HUES64 (cell line): ENCODE results near the gene PPP1R27.

ENCODE experiments used
- H3K27ac ChIP-seq: 2 replicates; pipeline ENCODE4 v1.7.0; 2013; ENCODE audit warnings: low read depth, low read length, inconsistent platforms
- H3K27me3 ChIP-seq: 2 replicates; pipeline ENCODE4 v1.6.1; 2013; ENCODE audit warnings: mild to moderate bottlenecking, low read length; ENCODE audit not compliant: insufficient read depth
- H3K36me3 ChIP-seq: 2 replicates; pipeline ENCODE4 v1.6.1; 2013; ENCODE audit warnings: mild to moderate bottlenecking, low read length; ENCODE audit not compliant: insufficient read depth
- H3K4me1 ChIP-seq: 2 replicates; pipeline ENCODE4 v1.6.1; 2013; ENCODE audit warnings: mild to moderate bottlenecking, low read length, moderate library complexity; ENCODE audit not compliant: insufficient read depth
- H3K4me3 ChIP-seq: 2 replicates; pipeline ENCODE4 v1.5.1; 2013; ENCODE audit warnings: mild to moderate bottlenecking, low read length, moderate library complexity
- H3K9ac ChIP-seq: 2 replicates; pipeline ENCODE4 v1.6.1; 2013; ENCODE audit warnings: mild to moderate bottlenecking, low read depth, low read length
- H3K9me3 ChIP-seq: 2 replicates; pipeline ENCODE4 v1.6.1; 2013; ENCODE audit warnings: low read depth, low read length; ENCODE audit not compliant: insufficient read depth
- WGBS: fragments of 150-250, 120-280 bp; methylation state at CpG from one replicate; pipeline ENCODE4 v1.1.7; 2013; ENCODE audit warnings: missing lambda C conversion rate; 5-methylcytosine and 5-hydroxymethylcytosine counted together

Gene PPP1R27

GRCh38 chr17:81867991-81868673 is 33.3 kb upstream of the PPP1R27 start:
- Histone ChIP-seq H3K27ac (peak overlapping the region; percentile 73), H3K4me3 (no peak overlapping the region), H3K9ac (peak overlapping the region; percentile 33; the same call in 1 of the 2 replicates), H3K36me3 (peaks cover 42% of the 10 kb centered on the region), H3K27me3 (no peaks in the 10 kb centered on the region), H3K4me1 (peaks cover 25% of the 10 kb centered on the region), H3K9me3 (no peaks in the 10 kb centered on the region)
- 80% methylated on average over 28 of the region's 28 CpGs for WGBS

DNA sequence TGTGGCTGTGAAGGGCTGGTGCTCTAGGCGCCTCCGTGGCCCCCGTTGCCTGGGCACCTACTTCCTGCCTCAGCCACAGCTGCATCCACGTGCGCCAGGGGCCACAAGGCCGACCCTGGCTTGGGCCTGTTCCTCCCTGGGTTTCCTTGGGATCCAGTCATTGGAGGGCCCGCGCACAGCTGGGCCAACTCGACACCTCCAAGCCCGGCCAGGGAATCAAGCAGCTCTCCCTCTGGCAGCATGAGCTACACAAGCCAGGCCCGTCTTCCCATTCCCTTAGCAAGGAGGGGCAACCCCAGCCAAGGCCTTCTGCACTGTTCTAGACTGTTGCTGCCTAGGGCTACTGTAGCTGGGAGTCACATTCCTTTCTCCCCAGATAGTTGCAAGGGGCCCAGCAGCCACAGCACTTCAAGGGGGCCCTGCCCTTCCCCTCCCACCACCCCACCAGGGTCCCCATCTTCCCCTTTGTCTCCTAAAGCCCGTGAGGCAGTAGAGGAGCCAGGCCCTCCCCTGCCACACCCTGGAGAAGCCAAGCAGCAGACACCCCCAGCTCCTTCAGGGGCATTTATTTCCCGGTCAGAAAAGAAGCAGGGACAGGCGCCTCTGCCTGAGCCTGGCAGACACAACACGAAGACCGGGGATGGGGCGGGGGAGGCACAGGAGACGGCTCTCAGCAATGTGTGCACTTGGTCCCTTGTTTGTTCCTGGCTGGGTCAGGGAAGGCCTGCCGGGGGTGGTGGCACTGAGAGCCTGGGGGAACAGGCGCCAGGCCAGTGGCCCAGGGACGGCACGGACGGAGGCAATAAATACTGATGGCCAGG is 32.5 kb upstream of the PPP1R27 start:
- Histone ChIP-seq H3K4me3 (no peak overlapping the region), H3K9ac (peak overlapping the region; percentile 39), H3K27ac (peak overlapping the region; percentile 52), H3K4me1 (peaks cover 25% of the 10 kb centered on the region), H3K9me3 (no peaks in the 10 kb centered on the region), H3K27me3 (no peaks in the 10 kb centered on the region), H3K36me3 (peaks cover 48% of the 10 kb centered on the region)
- WGBS = 73% methylated on average over 23 of the region's 23 CpGs

- H3K9ac ChIP-seq = peak overlapping the region; percentile 39
- peak overlapping the region; percentile 52 for H3K27ac ChIP-seq
Measured at GRCh38 chr17:81866440-81867169, 31.8 kb upstream of the PPP1R27 start.

DNA sequence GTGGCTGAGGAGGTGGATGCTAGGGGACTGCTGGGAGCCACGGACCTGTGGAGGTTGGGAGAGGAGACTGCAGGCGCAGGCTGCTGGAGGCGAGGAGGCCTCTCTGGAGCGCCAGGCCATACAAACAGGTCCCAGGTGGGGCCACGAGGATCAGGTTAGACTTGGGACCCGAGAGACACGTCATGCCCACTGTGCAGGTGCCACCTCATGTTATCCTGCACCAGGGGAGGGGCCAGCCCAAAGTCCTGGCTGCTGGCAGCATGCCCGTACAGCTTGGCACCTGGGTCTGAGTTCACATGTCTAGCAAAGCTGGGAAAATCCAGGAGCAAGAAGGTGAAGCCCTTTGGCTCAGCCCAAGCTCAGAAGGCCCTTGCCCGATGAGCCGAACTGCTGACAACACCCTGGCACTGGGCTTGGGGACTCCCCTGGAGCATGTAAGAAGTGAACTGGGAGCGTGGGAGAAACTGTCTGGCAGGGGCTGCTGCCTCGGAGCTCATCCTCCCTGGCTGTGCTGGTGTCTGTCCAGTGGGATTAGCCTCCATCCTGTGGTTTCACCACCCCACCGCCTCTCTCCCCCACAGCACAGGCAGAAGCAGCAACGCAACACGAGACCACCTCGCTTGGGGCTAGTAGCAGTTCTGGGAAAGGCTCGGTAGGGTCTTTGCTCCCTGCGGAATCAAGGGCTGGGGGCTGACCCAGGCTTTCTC is 31.0 kb upstream of the PPP1R27 start:
- Histone ChIP-seq H3K36me3 (peaks cover 48% of the 10 kb centered on the region), H3K27me3 (no peaks in the 10 kb centered on the region), H3K9me3 (no peaks in the 10 kb centered on the region), H3K9ac (no peak overlapping the region), H3K4me3 (no peak overlapping the region), H3K27ac (no peak overlapping the region), H3K4me1 (peaks cover 25% of the 10 kb centered on the region)
- WGBS = 91% methylated on average over 18 of the region's 18 CpGs

More at GRCh38 chr17:81866440-81867169, 31.8 kb upstream of the PPP1R27 start:
- 94% methylated on average over 16 of the region's 18 CpGs for WGBS
- H3K4me3 ChIP-seq = no peak overlapping the region
- no peaks in the 10 kb centered on the region for H3K27me3 ChIP-seq
- H3K9me3 ChIP-seq = no peaks in the 10 kb centered on the region
- peaks cover 25% of the 10 kb centered on the region for H3K4me1 ChIP-seq
- peaks cover 48% of the 10 kb centered on the region for H3K36me3 ChIP-seq

DNA sequence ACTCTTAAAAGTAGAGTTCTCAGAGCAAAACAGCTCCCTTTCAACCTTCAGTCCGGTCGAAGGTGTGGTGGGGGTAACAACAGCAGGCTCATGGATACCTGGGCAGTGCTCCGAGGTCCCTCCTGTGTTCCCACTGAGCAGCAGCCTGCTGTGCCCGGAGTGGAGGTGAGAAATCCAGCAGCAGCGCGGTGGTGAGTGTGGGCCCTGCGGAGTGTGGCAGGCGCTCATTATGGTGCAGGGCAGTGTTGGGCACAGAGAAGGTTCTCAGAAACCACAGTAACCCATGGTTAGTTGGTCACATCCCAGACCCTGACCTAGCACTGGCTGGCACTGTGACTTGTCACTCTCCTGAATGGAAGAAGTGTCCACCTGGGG is 30.5 kb upstream of the PPP1R27 start:
- no peak overlapping the region for H3K9ac ChIP-seq
- WGBS = 95% methylated on average over 8 of the region's 8 CpGs
- peaks cover 48% of the 10 kb centered on the region for H3K36me3 ChIP-seq

GRCh38 chr17:81863833-81864768 is 29.3 kb upstream of the PPP1R27 start:
- Histone ChIP-seq H3K36me3 (peaks cover 47% of the 10 kb centered on the region), H3K27me3 (no peaks in the 10 kb centered on the region), H3K4me3 (no peak overlapping the region), H3K27ac (no peak overlapping the region), H3K9ac (no peak overlapping the region), H3K9me3 (no peaks in the 10 kb centered on the region), H3K4me1 (peaks cover 23% of the 10 kb centered on the region)
- 94% methylated on average over 9 of the region's 9 CpGs for WGBS

More for the DNA sequence above, 30.5 kb upstream of the PPP1R27 start:
- Histone ChIP-seq H3K27me3 (no peaks in the 10 kb centered on the region), H3K4me1 (peaks cover 25% of the 10 kb centered on the region), H3K9me3 (no peaks in the 10 kb centered on the region), H3K4me3 (no peak overlapping the region), H3K27ac (no peak overlapping the region)

- Histone ChIP-seq H3K36me3 (peaks cover 49% of the 10 kb centered on the region), H3K4me1 (peaks cover 18% of the 10 kb centered on the region; the same call in 1 of the 2 replicates), H3K27me3 (no peaks in the 10 kb centered on the region), H3K27ac (no peak overlapping the region), H3K4me3 (no peak overlapping the region), H3K9ac (no peak overlapping the region), H3K9me3 (no peaks in the 10 kb centered on the region)
- 96% methylated on average over 6 of the region's 6 CpGs for WGBS
Measured at GRCh38 chr17:81863123-81863675, 28.3 kb upstream of the PPP1R27 start.

DNA sequence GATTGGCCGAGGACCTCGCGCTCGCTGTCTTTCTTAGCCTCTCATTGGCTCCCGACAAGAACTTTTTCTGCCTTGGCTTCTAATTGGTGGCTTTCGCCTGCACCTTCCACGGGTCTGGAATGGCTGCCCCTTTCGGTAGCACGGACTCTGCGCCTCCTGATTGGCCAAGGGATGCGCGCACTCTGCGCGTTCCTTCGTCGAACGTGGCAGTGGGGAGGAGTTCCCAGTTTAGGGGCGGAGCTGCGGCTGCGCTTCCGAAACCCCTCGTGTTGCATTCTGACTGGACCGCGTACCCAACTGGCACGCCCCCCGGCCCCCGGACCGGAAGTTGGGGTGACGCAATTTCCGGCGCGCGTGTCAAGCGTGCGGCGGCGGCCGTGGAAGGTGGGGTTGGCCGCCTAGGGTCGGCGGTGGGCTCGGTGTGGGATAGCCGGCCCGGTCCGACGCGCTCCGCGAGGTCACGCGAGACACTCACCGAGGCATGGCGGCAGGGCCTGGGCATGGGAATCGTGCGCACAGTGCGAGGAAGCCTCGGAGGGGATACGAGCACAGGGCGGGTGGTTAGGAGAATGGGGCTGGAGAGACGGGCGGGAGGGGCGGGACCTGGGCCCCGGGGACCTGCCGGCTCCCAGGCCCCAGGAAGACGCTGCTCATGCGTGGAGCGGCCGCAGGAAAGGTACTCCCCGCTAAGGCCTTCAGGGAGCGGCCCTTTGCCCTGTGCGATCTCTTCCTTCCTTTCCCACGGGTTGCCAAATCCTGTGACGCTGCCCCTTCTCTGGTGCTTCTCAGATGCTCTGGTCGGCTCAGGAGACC is 26.1 kb upstream of the PPP1R27 start:
- no peaks in the 10 kb centered on the region for H3K9me3 ChIP-seq

More for the DNA sequence above, 26.1 kb upstream of the PPP1R27 start:
- Histone ChIP-seq H3K27me3 (no peaks in the 10 kb centered on the region), H3K27ac (peak overlapping the region; percentile 82), H3K9ac (peak overlapping the region; percentile 91), H3K4me3 (peak overlapping the region; percentile 89), H3K36me3 (peaks cover 58% of the 10 kb centered on the region), H3K4me1 (0 out of 2 replicates have a peak, but pooled peaks cover 5% of the 10 kb centered on the region)
- under 1% methylated on average over 74 of the region's 74 CpGs for WGBS
